K562 (cell line): ENCODE data around the gene HOXD9. TPM values are rescaled to one million over a fixed set of nuclear protein-coding genes. Genes with fewer than 3 reads are reported as not detected.

Experiments
- ATAC-seq: fragments of 200-7000 bp; cut with Tn5 transposase; 3 replicates; pipeline ENCODE4 v1.9.1; 2020; ENCODE audit warnings: moderate library complexity
- BruUV-seq: library from RNA; stranded (reverse); fragments of 400-500 nt; replicated peaks from 2 replicates; lab custom pipeline; 2021; lab: Mats Ljungman, UMichigan
- CTCF ChIA-PET: fragments of 300-600 bp; formaldehyde crosslinking; extraction: SDS; loops from one replicate; lab custom pipeline; 2021; ENCODE audit warnings: low intra/inter-chr PET ratio; lab: Yijun Ruan, JAX
- POLR2A ChIA-PET: fragments of 300-600, 350-650 bp; sonication (Branson Sonifier 250); formaldehyde crosslinking; extraction: SDS; loops from one replicate; lab custom pipeline; 2021; ENCODE audit warnings: antibody characterized with exemption, inconsistent platforms; lab: Yijun Ruan, JAX
- DNase-seq, 4 experiments: peaks; one replicate each; pipeline versions ENCODE4 v3.0.0 to v3.0.0-alpha.2; 2011 to 2018; ENCODE audit warnings: low spot score in 3 of 4, mixed read lengths in 3 of 4; ENCODE audit errors: extremely low read depth in 1 of 4
- FAIRE-seq: peaks from 2 replicates; lab custom pipeline; 2011; peaks lifted over from hg19 to GRCh38; lab: Jason Lieb, UNC
- H2AFZ ChIP-seq: 2 replicates; pipeline ENCODE4 v1.6.0; 2011; ENCODE audit warnings: low read depth, low read length, control low read depth, inconsistent platforms
- H3K27ac ChIP-seq: fragments of 200-600 bp; 3 replicates; pipeline ENCODE4 v1.8.0; 2011; ENCODE audit warnings: low read depth, mild to moderate bottlenecking, control low read depth, inconsistent platforms, low read length, moderate library complexity, mixed read lengths; ENCODE audit errors: extremely low read depth
- H3K27me3 ChIP-seq, 2 experiments: fragments of 300-600 bp in 1 of 2; 2 replicates in 1 of 2; 3 replicates in 1 of 2; pipeline versions ENCODE4 v1.6.0 to v1.8.0; 2011; ENCODE audit warnings: inconsistent platforms in 2 of 2, low read length in 2 of 2, mild to moderate bottlenecking in 1 of 2, mixed read lengths in 1 of 2, moderate library complexity in 1 of 2; ENCODE audit not compliant: control insufficient read depth in 2 of 2, insufficient read depth in 2 of 2
- H3K36me3 ChIP-seq: fragments of 300-600 bp; 3 replicates; pipeline ENCODE4 v1.8.0; 2011; ENCODE audit warnings: mild to moderate bottlenecking, low read length, inconsistent platforms; ENCODE audit not compliant: control insufficient read depth, insufficient read depth
- H3K4me1 ChIP-seq, 2 experiments: fragments of 200-600 bp in 1 of 2; replicated peaks in 1 of 2; 2 replicates in 1 of 2; 3 replicates in 1 of 2; pipeline versions ENCODE4 v1.5.1 to v1.8.0; 2011; ENCODE audit warnings: inconsistent platforms in 2 of 2, low read length in 2 of 2, mild to moderate bottlenecking in 1 of 2, mixed read lengths in 1 of 2, moderate library complexity in 1 of 2; ENCODE audit not compliant: control insufficient read depth in 2 of 2, insufficient read depth in 2 of 2
- H3K4me2 ChIP-seq: 2 replicates; pipeline ENCODE4 v1.6.1; 2011; ENCODE audit warnings: low read length, control low read depth, inconsistent platforms, mixed read lengths; ENCODE audit not compliant: insufficient read depth
- H3K4me3 ChIP-seq: fragments of 200-600 bp; sonication (generic), shearing (Covaris generic); 2 replicates; pipeline ENCODE4 v1.5.1; 2016; ENCODE audit warnings: control low read depth, inconsistent platforms
- H3K79me2 ChIP-seq: fragments of 200-600 bp; 3 replicates; pipeline ENCODE4 v1.8.0; 2011; ENCODE audit warnings: low read length, inconsistent platforms; ENCODE audit not compliant: control insufficient read depth, insufficient read depth
- H3K9ac ChIP-seq, 2 experiments: 2 replicates each; pipeline versions ENCODE4 v1.6.0 to v1.6.1; 2011; ENCODE audit warnings: low read depth in 2 of 2, low read length in 2 of 2, control low read depth in 1 of 2, inconsistent platforms in 1 of 2, mild to moderate bottlenecking in 1 of 2, mixed read lengths in 1 of 2; ENCODE audit not compliant: insufficient read depth in 1 of 2
- H3K9me1 ChIP-seq: one replicate; pipeline ENCODE4 v1.6.0; 2011; ENCODE audit warnings: inconsistent platforms, mild to moderate bottlenecking, low read length, moderate library complexity; ENCODE audit not compliant: control insufficient read depth, insufficient read depth
- H3K9me3 ChIP-seq: replicated peaks from 2 replicates; pipeline ENCODE4 v1.5.1; 2011; ENCODE audit warnings: low read depth, low read length, inconsistent platforms; ENCODE audit not compliant: control insufficient read depth, insufficient read depth
- H4K20me1 ChIP-seq: replicated peaks from 2 replicates; pipeline ENCODE4 v1.6.1; 2011; ENCODE audit warnings: low read length, inconsistent platforms, mixed read lengths; ENCODE audit not compliant: control insufficient read depth, insufficient read depth
- DACH1 ChIP-seq: fragments of 450-650 bp; IDR thresholded peaks from 2 replicates; pipeline ENCODE4 v1.6.1; 2018; ENCODE audit not compliant: partially characterized antibody
- HNRNPK ChIP-seq: fragments of 200-400 bp; formaldehyde crosslinking; IDR thresholded peaks from one replicate; pipeline ENCODE4 v1.6.1; 2018; ENCODE audit warnings: mild to moderate bottlenecking, low read depth, low read length; ENCODE audit not compliant: poor library complexity, severe bottlenecking
- WGBS: fragments of 100-300 bp; shearing (Covaris generic); methylation state at CpG from one replicate; pipeline ENCODE4 v1.1.6; 2016; ENCODE audit warnings: low coverage, mixed read lengths; ENCODE audit not compliant: insufficient coverage; ENCODE audit errors: missing lambda C conversion rate; 5-methylcytosine and 5-hydroxymethylcytosine counted together
- in situ Hi-C: fragments of 300-500 bp; cut with MboI; formaldehyde crosslinking; loops from 4 replicates; pipeline ENCODE4 v1.15.0; 2018; ENCODE audit warnings: inconsistent platforms, mixed read lengths
- intact Hi-C: fragments of 100-400 bp; cut with micrococcal nuclease; formaldehyde crosslinking; loops from 2 replicates; pipeline ENCODE4 v1.14.2; 2022
- polyA plus RNA-seq, 8 experiments: library from polyadenylated mRNA; depleted of rRNA in 4 of 8; stranded (reverse) in 5 of 8; unstranded in 3 of 8; fragments of >200 nt; fragmentation: Nextera tagmentation in 2 of 8; fragmentation: Illumina TruSeq in 1 of 8; extraction: Ambion mirVana in 2 of 8; extraction: Trizol in 1 of 8; gene quantifications; 2 replicates each; pipeline versions ENCODE4 v1.2.1 to v1.2.3, GENCODE V29; 2011 to 2014; ENCODE audit warnings: inconsistent platforms in 1 of 8, missing spikeins in 1 of 8
- total RNA-seq, 7 experiments: library from RNA; depleted of rRNA in 6 of 7; stranded (reverse); fragments of >200 nt in 6 of 7; fragmentation: Illumina TruSeq in 2 of 7; extraction: Trizol in 2 of 7; gene quantifications; 2 replicates each; pipeline versions ENCODE4 v1.2.1 to v1.2.3, GENCODE V29; 2011 to 2021; ENCODE audit warnings: low replicate concordance in 1 of 7

HOXD9 gene
- total and polyA plus RNA-seq, 9 of the 15 experiments (the other 6 are each of a cell fraction or from before 2014, with no cell fraction given) = not detected

DNA sequence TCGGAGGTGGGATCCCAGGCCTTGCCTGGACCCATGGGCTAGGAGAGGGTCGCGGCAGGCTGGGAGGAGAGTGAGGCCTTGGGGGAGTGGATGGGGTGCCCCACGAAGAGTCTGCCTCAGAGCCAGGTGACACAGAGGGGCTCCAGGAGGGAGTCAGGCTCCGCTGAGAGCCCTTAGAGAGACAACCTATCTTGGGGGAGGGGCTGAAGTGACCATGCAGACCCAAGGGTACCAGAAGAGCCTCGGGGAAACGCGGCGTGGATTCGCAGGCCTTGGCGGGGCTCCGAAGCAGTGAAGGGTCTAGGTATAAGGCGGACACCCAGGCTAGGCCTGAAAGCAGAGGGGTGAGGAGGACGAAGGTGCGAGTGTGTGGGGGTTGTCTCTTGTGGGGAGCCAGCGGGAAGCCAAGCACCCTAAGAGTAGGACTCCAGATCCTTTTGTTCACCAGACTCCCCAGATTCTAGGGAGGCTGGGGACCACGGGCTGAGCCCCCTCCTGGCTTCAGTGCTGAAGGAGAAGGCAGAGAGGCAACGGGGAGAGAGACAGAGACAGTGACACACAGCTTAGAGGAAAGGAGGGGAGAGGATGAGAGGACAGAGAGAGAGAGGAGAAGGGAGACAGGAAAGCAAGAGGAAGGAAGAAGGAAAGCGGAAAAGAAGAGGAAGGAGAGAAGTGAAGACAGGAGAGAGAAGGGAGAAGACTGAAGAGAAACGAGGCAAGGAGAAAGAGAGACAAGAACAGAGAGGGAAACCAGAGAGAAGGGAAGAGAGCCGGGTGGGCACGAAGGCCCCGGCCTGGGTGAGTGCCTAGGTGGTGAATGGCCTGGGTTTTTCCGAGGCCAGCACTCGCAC lies 16.6 kb upstream of the HOXD9 start:
- Histone ChIP-seq H3K27ac (no peak overlapping the region), H3K4me1 (peaks cover 0 to 9% of the 10 kb centered on the region in 2 experiments; a peak in 1 of 5 replicates), H3K4me3 (no peak overlapping the region), H4K20me1 (peaks cover 4% of the 10 kb centered on the region; the same call in 1 of the 2 replicates), H3K9ac (no peak overlapping the region), H3K27me3 (peaks cover 44 to 55% of the 10 kb centered on the region in 2 experiments), H3K4me2 (no peak overlapping the region), H3K36me3 (no peaks in the 10 kb centered on the region), H3K9me1 (no peaks in the 10 kb centered on the region), H3K9me3 (no peaks in the 10 kb centered on the region), H3K79me2 (no peaks in the 10 kb centered on the region), H2AFZ (no peak overlapping the region)
- no TSS peak for BruUV-seq
- DNase-seq (no peak), ATAC-seq (no peak), FAIRE-seq (no peak)
- intact Hi-C loops = no loop called here
- in situ Hi-C loops = no loop called here
- TF ChIP-seq HNRNPK (no peak), DACH1 (no peak)
- CTCF ChIA-PET = no interaction called here
- WGBS = 4% methylated on average over 23 of the region's 25 CpGs
- POLR2A ChIA-PET = no interaction called here
